H1 (cell line): ENCODE results near the gene TBC1D10A. TPM values are rescaled to one million over a fixed set of nuclear protein-coding genes. Genes with fewer than 3 reads are reported as not detected.

Source experiments
- NANOG ChIP-seq: IDR thresholded peaks from 2 replicates; pipeline ENCODE4 v1.6.1; 2011; ENCODE audit warnings: low read length, low read depth, mild to moderate bottlenecking, inconsistent platforms; ENCODE audit not compliant: insufficient read depth, poor library complexity, severe bottlenecking
- polyA plus RNA-seq, 7 experiments: library from polyadenylated mRNA; depleted of rRNA in 3 of 7; stranded (reverse) in 5 of 7; unstranded in 2 of 7; fragments of >200 nt in 5 of 7; fragments of 200-250 nt in 2 of 7; gene quantifications; 1 replicate in 5 of 7; 2 replicates in 1 of 7; 4 replicates in 1 of 7; pipeline versions ENCODE4 v1.2.1 to v1.2.3, GENCODE V29; 2011 to 2013; ENCODE audit warnings: missing spikeins in 2 of 7, mixed read lengths in 2 of 7
- total RNA-seq: library from RNA; stranded (reverse); fragmentation: NEBNext Ultra II Directional; extraction: Animal tissue kit (Norgen Biotek cat#: 25700); gene quantifications from 2 replicates; pipeline ENCODE4 v1.2.1, GENCODE V29; 2021

Gene TBC1D10A
- total and polyA plus RNA-seq, 2 of the 8 experiments (the other 6 are each of a cell fraction or from before 2014, with no cell fraction given), result 5.4 to 7.0 TPM

DNA sequence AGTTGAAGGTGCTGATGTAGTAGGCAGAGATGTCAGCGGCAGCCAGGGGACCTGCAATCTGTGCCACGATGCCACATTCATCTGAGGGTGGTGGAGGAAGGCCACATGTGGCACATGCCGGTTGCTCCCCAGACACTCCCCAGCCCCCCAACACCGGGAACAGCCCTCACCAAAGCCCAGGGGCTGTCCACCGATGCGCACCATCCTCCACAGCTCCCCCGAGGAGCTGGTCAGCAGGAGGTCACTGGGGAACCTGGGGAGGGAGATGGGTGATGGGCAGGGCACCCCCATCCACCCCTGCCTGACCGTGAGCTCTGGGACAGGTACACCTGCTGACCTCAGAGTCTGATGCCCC lies 40.9 kb downstream of the TBC1D10A start (continued):
- TF ChIP-seq NANOG, result no peak
